SKM-1 treated with dmso at 0.1 percent for 144 hours (cell line): ENCODE data around the gene ZNF567.
"Not testable (repeated sequence)": the region's sequence is repeated elsewhere in the genome, so short reads cannot be mapped to it uniquely, and the experiment has no call there.

Experiments
- DNase-seq: peaks from one replicate; lab custom pipeline; 2025; ENCODE audit not compliant: unreplicated experiment; lab: John Stamatoyannopoulos, UW

ZNF567 gene

DNA sequence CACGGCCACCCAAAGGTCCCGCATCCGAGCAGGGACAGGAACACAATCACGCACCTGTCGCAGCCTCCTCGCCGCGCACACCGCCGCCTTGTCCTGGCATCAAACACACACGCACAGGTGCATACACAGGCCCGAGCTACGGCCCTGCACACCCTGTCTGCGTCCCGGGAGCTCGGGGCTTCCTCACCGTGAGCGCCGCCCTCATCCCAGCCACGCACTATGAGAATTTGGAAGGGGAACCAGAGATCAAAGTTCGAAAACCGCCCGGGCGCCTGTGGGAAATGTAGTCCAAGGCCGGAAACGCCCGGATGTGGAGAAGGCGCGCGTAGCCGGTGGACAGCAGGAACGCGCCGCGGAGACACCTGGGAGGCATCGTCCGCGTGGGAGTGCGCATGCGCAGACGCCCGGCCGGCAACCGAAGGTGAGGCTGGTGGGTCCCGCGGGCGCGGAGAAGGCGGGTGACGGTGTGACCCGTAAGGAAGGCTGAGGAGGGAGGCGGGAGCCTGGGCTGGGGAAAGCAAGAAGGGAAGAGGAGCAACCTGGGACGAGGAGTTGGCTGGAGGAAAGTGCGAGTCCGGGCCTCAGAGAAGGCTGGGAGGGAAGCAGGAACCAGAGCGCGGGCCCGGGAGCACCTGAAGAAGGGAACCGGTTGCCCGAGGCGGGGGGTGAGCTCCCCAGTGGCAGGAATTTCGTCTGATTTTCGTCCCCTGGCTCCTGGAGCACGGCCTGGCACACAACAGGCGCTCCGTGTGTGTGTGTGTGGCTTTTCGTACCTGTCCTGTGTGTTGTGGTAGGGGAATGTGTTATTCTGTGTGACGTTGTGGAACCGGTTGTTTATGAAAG, at the start of gene ZNF567:
Gene ZNF567 (plus strand): TSS at position 399 of the 843 bp plus-strand sequence. CDS start 7,256 bp downstream, outside the sequence.
- DNase-seq: peak; percentile 95

DNA sequence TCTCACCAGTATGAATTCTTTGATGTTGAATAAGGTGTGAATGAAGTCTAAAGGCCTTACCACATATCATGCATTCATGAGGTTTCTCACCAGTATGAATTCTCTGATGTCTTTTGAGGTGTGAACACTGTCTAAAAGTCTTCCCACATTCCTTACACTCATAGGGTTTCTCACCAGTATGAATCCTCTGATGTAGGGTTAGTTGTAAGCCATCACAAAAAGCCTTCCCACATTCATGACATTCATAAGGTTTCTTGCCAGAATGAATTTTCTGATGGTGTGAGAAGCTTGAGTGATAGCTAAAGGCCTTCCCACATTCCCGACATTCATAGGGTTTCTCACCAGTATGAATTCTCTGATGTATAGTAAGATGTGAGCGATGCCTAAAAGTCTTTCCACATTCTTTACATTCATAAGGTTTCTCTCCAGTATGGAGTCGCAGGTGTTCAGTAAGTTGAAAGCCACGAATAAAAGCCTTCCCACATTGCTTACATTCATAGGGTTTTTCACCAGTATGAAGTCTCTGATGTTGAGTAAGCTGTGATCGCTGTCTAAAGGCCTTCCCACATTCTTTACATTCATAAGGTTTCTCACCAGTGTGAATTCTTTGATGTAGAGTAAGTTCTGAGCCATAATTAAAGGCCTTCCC, 48.4 kb upstream of the ZNF567 start:
- no peak for DNase-seq

DNA sequence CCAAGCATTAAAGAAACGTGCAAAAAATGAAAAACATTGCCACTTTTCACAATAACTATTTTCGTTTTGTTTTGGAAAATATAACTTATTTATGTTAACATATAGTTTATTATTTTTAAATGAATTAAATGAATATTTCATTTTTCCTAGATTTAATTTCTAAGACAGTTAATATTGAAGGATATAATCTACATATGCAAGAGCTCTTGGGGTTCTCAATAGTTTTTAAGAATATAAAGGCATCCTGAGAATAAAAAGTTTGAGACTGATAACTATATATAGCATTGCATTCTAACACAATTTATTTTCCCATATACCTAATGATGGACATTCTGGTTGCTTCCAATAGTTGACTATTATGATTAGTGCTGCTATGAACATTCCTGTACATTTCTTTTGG, 40.7 kb upstream of the ZNF567 start:
- DNase-seq: no peak

GRCh38 chr19:36652958-36653357, 34.5 kb upstream of the ZNF567 start:
- DNase-seq: no peak

DNA sequence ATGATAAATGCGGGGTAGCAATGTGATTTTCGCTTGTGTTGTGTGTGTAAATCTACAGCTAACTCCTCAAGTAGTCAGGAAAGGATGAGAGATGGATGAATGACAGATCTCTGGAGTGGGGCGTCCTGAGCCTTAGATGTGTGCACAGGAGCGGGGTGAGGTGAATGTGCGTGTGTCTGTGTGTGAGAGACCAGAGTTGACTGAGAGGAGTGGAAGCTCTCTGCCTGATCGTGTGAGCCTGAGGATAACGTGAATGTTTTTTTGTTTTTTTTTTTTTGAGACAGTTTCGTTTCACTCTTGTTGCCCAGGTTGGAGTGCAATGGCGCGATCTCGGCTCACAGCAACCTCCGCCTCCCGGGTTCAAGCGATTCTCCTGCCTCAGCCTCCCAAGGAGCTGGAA, 21.6 kb upstream of the ZNF567 start:
- no peak for DNase-seq

- DNase-seq: no peak
Observed at GRCh38 chr19:36668646-36669045, 18.8 kb upstream of the ZNF567 start.

- no peak for DNase-seq
Observed at GRCh38 chr19:36672368-36672767, 15.0 kb upstream of the ZNF567 start.

DNA sequence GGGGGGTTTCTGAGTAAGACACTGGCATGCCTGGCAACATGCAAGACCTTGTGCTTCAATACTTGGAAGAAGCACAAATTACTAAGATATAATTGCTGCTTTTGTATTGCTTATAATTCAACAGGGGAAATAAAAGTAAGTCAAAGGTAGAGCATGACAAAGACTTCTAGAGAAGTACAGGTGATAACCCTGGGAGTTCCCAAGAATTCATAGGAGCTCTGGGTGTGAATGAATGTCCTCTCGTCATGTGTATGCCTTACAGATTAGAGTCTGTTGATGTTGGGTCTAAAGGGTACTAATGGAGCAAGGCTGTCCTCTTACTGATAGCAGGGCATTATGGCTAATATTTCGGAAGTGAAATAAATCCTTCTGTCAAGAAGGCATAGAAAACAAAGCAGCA, 13.2 kb upstream of the ZNF567 start:
- DNase-seq: no peak

- no peak for DNase-seq
Observed at GRCh38 chr19:36679455-36679854, 8.0 kb upstream of the ZNF567 start.

GRCh38 chr19:36685835-36686234, 1.6 kb upstream of the ZNF567 start:
- no peak for DNase-seq

- no peak for DNase-seq
Observed at GRCh38 chr19:36686365-36687213, 823 bp upstream of the ZNF567 start.

GRCh38 chr19:36688058-36688457, 646 bp downstream of the ZNF567 start:
- no peak for DNase-seq

GRCh38 chr19:36707134-36707533, 19.7 kb downstream of the ZNF567 start:
- DNase-seq: no peak

GRCh38 chr19:36709423-36709822, 22.0 kb downstream of the ZNF567 start:
- DNase-seq: no peak

DNA sequence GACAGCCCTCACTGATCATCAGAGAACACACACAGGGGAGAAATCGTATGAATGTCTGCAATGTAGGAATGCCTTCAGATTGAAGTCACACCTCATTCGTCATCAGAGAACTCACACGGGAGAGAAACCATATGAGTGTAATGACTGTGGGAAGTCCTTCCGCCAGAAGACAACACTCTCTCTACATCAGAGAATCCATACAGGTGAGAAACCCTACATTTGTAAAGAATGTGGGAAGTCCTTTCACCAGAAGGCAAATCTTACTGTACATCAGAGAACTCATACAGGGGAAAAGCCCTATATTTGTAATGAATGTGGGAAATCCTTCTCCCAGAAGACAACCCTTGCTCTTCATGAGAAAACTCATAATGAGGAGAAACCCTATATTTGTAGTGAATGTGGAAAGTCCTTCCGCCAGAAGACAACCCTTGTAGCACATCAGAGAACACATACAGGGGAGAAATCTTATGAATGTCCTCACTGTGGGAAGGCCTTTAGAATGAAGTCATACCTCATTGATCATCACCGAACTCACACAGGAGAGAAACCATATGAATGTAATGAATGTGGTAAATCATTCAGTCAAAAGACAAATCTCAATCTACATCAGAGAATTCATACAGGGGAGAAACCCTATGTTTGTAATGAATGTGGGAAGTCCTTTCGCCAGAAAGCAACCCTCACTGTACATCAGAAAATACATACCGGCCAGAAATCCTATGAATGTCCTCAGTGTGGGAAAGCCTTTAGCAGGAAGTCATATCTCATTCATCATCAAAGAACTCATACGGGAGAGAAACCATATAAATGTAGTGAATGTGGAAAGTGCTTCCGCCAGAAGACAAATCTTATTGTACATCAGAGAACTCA, 32.5 kb downstream of the ZNF567 start:
- DNase-seq: no peak

- not testable (repeated sequence) for DNase-seq
Observed at GRCh38 chr19:36736166-36736565, 48.8 kb downstream of the ZNF567 start.

GRCh38 chr19:36745870-36746269, 58.5 kb downstream of the ZNF567 start:
- no peak for DNase-seq

DNA sequence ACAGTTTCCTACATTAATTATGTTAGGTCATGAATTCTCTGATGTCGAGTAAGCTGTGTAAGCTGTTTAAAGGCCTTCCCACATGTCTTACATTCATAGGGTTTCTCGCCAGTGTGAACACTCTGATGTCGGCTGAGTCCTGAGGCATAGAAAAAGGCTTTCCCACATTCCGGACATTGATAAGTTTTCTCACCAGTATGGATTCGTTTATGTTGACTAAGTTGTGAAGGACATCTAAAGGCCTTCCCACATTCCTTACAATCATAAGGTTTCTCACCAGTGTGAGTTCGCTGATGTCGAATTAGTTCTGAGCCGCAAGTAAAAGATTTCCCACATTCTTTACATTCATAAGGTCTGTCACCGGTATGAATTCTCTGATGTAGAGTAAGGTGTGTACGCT, 60.3 kb downstream of the ZNF567 start:
- no peak for DNase-seq

DNA sequence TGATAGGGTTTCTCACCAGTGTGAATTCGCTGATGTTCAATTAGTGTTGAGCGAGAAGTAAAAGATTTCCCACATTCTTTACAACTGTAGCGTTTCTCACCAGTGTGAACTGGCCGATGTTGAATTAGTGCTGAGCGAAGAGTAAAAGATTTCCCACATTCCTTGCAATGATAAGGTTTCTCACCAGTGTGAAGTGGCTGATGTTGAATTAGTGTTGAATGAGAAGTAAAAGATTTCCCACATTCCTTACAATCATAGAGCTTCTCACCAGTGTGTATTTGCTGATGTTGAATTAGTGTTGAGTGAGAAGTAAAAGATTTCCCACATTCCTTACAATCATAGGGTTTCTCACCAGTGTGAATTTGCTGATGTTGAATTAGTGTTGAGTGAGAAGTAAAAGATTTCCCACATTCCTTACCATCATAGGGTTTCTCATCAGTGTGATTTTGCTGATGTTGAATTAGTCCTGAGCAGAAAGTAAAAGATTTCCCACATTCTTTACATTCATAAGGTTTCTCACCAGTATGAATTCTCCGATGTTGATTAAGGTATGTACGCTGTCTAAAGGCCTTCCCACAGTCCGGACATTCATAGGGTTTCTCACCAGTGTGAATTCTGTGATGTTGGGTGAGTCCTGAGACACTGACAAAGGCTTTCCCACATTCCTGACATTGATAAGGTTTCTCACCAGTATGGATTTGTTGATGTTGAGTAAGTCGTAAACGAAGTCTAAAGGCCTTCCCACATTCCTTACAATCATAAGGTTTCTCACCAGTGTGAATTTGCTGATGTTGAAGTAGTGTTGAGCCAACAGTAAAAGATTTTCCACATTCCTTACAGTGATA, 61.2 kb downstream of the ZNF567 start:
- DNase-seq: no peak

- DNase-seq: not testable (repeated sequence)
Observed at GRCh38 chr19:36749613-36750012, 62.2 kb downstream of the ZNF567 start.
